Caco-2 (cell line): ENCODE measurements around the gene POLA1. TPM values are rescaled to one million over a fixed set of nuclear protein-coding genes. Genes with fewer than 3 reads are reported as not detected.

Experiments
- Bru-seq: library from RNA; stranded (reverse); fragments of 400-500 nt; gene quantifications from one replicate; lab custom pipeline; 2021; lab: Mats Ljungman, UMichigan
- BruChase-seq, 2 experiments: library from RNA; stranded (reverse); fragments of 400-500 nt; gene quantifications; one replicate each; lab custom pipeline; 2021; lab: Mats Ljungman, UMichigan
- BruUV-seq: library from RNA; stranded (reverse); fragments of 400-500 nt; replicated peaks from 2 replicates; lab custom pipeline; 2021; lab: Mats Ljungman, UMichigan
- CTCF ChIA-PET: fragments of 300-600 bp; sonication (Branson Sonifier 250); formaldehyde crosslinking; loops from one replicate; lab custom pipeline; 2022; ENCODE audit warnings: antibody characterized with exemption; lab: Charles Lee
- POLR2A ChIA-PET: fragments of 300-600 bp; sonication (Branson Sonifier 250); formaldehyde crosslinking; loops from one replicate; lab custom pipeline; 2022; ENCODE audit warnings: antibody characterized with exemption; lab: Charles Lee
- DNase-seq, 2 experiments: peaks; one replicate each; pipeline versions ENCODE4 v3.0.0 to v3.0.0-alpha.2; 2020 to 2022
- H3K27me3 ChIP-seq: replicated peaks from 2 replicates; pipeline ENCODE4 v1.6.0; 2011; ENCODE audit warnings: low read length; ENCODE audit not compliant: control insufficient read depth, insufficient read depth
- H3K36me3 ChIP-seq: 2 replicates; pipeline ENCODE4 v1.5.1; 2011; ENCODE audit warnings: low read length; ENCODE audit not compliant: control insufficient read depth, insufficient read depth
- H3K4me1 ChIP-seq: fragments of 250-450 bp; sonication (Bioruptor Pico); 2 replicates; pipeline ENCODE4 v1.5.1; 2020; ENCODE audit warnings: mild to moderate bottlenecking
- H3K4me3 ChIP-seq: 2 replicates; pipeline ENCODE4 v1.5.1; 2011; ENCODE audit warnings: low read depth, mild to moderate bottlenecking, control low read depth, low read length
- H3K9me3 ChIP-seq: fragments of 250-450 bp; sonication (Bioruptor Pico); 2 replicates; pipeline ENCODE4 v1.5.1; 2020; ENCODE audit warnings: mild to moderate bottlenecking, moderate library complexity
- H3K27ac Mint-ChIP-seq: one replicate; pipeline ENCODE4 v1.8.0; 2022; ENCODE audit warnings: mixed read lengths; ENCODE audit not compliant: unreplicated experiment
- H3K27me3 Mint-ChIP-seq: one replicate; pipeline ENCODE4 v1.8.0; 2022; ENCODE audit warnings: mixed read lengths; ENCODE audit not compliant: insufficient read depth, unreplicated experiment
- H3K36me3 Mint-ChIP-seq: one replicate; pipeline ENCODE4 v1.8.0; 2022; ENCODE audit warnings: mild to moderate bottlenecking, mixed read lengths; ENCODE audit not compliant: insufficient read depth, unreplicated experiment
- H3K4me1 Mint-ChIP-seq: one replicate; pipeline ENCODE4 v1.8.0; 2022; ENCODE audit warnings: low read depth, mixed read lengths; ENCODE audit not compliant: unreplicated experiment
- H3K4me3 Mint-ChIP-seq: one replicate; pipeline ENCODE4 v1.8.0; 2022; ENCODE audit warnings: mild to moderate bottlenecking, moderate library complexity, mixed read lengths; ENCODE audit not compliant: unreplicated experiment
- H3K9me3 Mint-ChIP-seq: one replicate; pipeline ENCODE4 v1.8.0; 2022; ENCODE audit warnings: mixed read lengths; ENCODE audit not compliant: unreplicated experiment
- CTCF ChIP-seq, 2 experiments: fragments of 200-600 bp in 1 of 2; IDR thresholded peaks; 1 replicate in 1 of 2; 2 replicates in 1 of 2; pipeline versions ENCODE4 v1.5.1 to v1.8.0; 2011 to 2022; ENCODE audit warnings: antibody characterized with exemption in 1 of 2, control low read depth in 1 of 2, inconsistent platforms in 1 of 2, low read depth in 1 of 2, low read length in 1 of 2, mild to moderate bottlenecking in 1 of 2, moderate library complexity in 1 of 2; ENCODE audit not compliant: insufficient read depth in 1 of 2, severe bottlenecking in 1 of 2, unreplicated experiment in 1 of 2
- intact Hi-C: fragments of 100-400 bp; cut with micrococcal nuclease; formaldehyde crosslinking; loops from one replicate; pipeline ENCODE4 v1.10.0; 2022; ENCODE audit not compliant: unreplicated experiment
- long read RNA-seq: library from polyadenylated mRNA; stranded (forward); transcript quantifications from one replicate; pipeline ENCODE4 v2.0.0, GENCODE V29; 2022
- total RNA-seq: library from RNA; stranded (reverse); gene quantifications from 2 replicates; pipeline ENCODE4 v1.2.3, GENCODE V29; 2022

The POLA1 gene
- total RNA-seq (21.6 and 23.5 TPM in 2 replicates), Bru-seq, nascent RNA (percentile 78 among the genes with signal in this experiment), BruChase-seq, experiment 1, labeled RNA remaining after a 2-hour chase (percentile 84 among the genes with signal in this experiment), BruChase-seq, experiment 2, labeled RNA remaining after a 6-hour chase (percentile 73 among the genes with signal in this experiment)
- long read RNA-seq, full-length matches to known transcripts = 6 of 22 reads
- long read RNA-seq, partial matches to known transcripts = 14 of 22 reads
- long read RNA-seq, other reads (novel, unspliced or antisense) = 2 of 22 reads

- no peaks in the 10 kb centered on the region for H3K4me1 ChIP-seq
These were observed at the start of gene POLA1 for GRCh38 chrX:24693453-24694202. TSS of gene POLA1 (plus strand) at chrX:24693918. CDS start at chrX:24693962, 44 bp downstream.

GRCh38 chrX:24646006-24646405, 47.7 kb upstream of the POLA1 start:
- ChIA-PET POLR2A (no interaction called here), CTCF (no interaction called here)
- H3K4me3 ChIP-seq = no peak overlapping the region
- Mint-ChIP-seq H3K4me3 (no peak overlapping the region), H3K27me3 (no peaks in the 10 kb centered on the region), H3K4me1 (no peaks in the 10 kb centered on the region), H3K36me3 (no peaks in the 10 kb centered on the region), H3K9me3 (no peaks in the 10 kb centered on the region), H3K27ac (no peak overlapping the region)
- H3K27me3 ChIP-seq = no peaks in the 10 kb centered on the region
- intact Hi-C loops = no loop called here
- DNase-seq = no peak
- H3K9me3 ChIP-seq = no peaks in the 10 kb centered on the region
- no peak for TF ChIP-seq CTCF (IDR thresholded peaks at IDR 0.05; ENCODE audit: insufficient read depth in 1 of 2, low read depth in 1 of 2, low read length in 1 of 2, severe bottlenecking in 1 of 2, unreplicated experiment in 1 of 2)
- BruUV-seq = no TSS peak
- H3K4me1 ChIP-seq = no peaks in the 10 kb centered on the region
- H3K36me3 ChIP-seq = no peaks in the 10 kb centered on the region

More at GRCh38 chrX:24693453-24694202, at the start of gene POLA1:
- POLR2A ChIA-PET = interaction anchor here (0.6 to 0.7 kb wide), 2 partner anchors 20 to 35 kb away, joined by 4 to 7 read pairs; no protein-coding TSS in a partner anchor
- no peaks in the 10 kb centered on the region for H3K36me3 ChIP-seq
- H3K9me3 Mint-ChIP-seq = no peaks in the 10 kb centered on the region
- DNase-seq = peak; percentile 94 to 96
- H3K4me1 Mint-ChIP-seq = peaks cover 5% of the 10 kb centered on the region
- peak within 1 kb of the TSS; percentile 81 for H3K4me3 Mint-ChIP-seq
- H3K4me3 ChIP-seq = peak within 1 kb of the TSS; percentile 75
- no peaks in the 10 kb centered on the region for H3K27me3 ChIP-seq
- H3K9me3 ChIP-seq = no peaks in the 10 kb centered on the region
- no peaks in the 10 kb centered on the region for H3K27me3 Mint-ChIP-seq
- peak within 1 kb of the TSS; percentile 95 for H3K27ac Mint-ChIP-seq
- TF ChIP-seq CTCF (IDR thresholded peaks at IDR 0.05; ENCODE audit: insufficient read depth in 1 of 2, low read depth in 1 of 2, low read length in 1 of 2, severe bottlenecking in 1 of 2, unreplicated experiment in 1 of 2) = peak in 1 of 2 experiments; percentile 45
- intact Hi-C loops = loop anchor here (1.0 to 2.0 kb wide), 3 partner anchors 14 to 35 kb away; no protein-coding TSS in a partner anchor
- H3K36me3 Mint-ChIP-seq = no peaks in the 10 kb centered on the region
- no TSS peak for BruUV-seq
- CTCF ChIA-PET = interaction anchor here (0.7 kb wide), 1 partner anchor 17 kb away, joined by 3 read pairs; no protein-coding TSS in a partner anchor

GRCh38 chrX:24646745-24647182, 47.0 kb upstream of the POLA1 start:
- ChIA-PET CTCF (no interaction called here), POLR2A (no interaction called here)
- Mint-ChIP-seq H3K27me3 (no peaks in the 10 kb centered on the region), H3K4me3 (peak overlapping the region; percentile 70), H3K9me3 (no peaks in the 10 kb centered on the region), H3K36me3 (no peaks in the 10 kb centered on the region), H3K27ac (no peak overlapping the region), H3K4me1 (no peaks in the 10 kb centered on the region)
- H3K9me3 ChIP-seq = no peaks in the 10 kb centered on the region
- no TSS peak for BruUV-seq
- no peak for DNase-seq
- H3K27me3 ChIP-seq = no peaks in the 10 kb centered on the region
- no peaks in the 10 kb centered on the region for H3K36me3 ChIP-seq
- H3K4me1 ChIP-seq = no peaks in the 10 kb centered on the region
- H3K4me3 ChIP-seq = peak overlapping the region; percentile 5; the same call in 1 of the 2 replicates
- intact Hi-C loops = no loop called here
- TF ChIP-seq CTCF (IDR thresholded peaks at IDR 0.05; ENCODE audit: insufficient read depth in 1 of 2, low read depth in 1 of 2, low read length in 1 of 2, severe bottlenecking in 1 of 2, unreplicated experiment in 1 of 2) = no peak
